A549 (cell line): ENCODE data around the gene CTBP1. TPM values are rescaled to one million over a fixed set of nuclear protein-coding genes. Genes with fewer than 3 reads are reported as not detected.

ENCODE experiments used
- ATAC-seq, 2 experiments: fragments of 200-7000 bp in 1 of 2; fragments of >200 bp in 1 of 2; cut with Nextera tagmentation in 1 of 2; cut with Tn5 transposase in 1 of 2; 3 replicates each; pipeline versions ENCODE4 v1.8.0 to v1.9.1; 2018 to 2020; ENCODE audit warnings: mild to moderate bottlenecking in 1 of 2, moderate library complexity in 1 of 2
- CTCF ChIA-PET: fragments of 300-600 bp; sonication (Branson Sonifier 250); formaldehyde crosslinking; extraction: SDS; loops from one replicate; lab custom pipeline; 2021; ENCODE audit warnings: antibody characterized with exemption, inconsistent platforms; lab: Yijun Ruan, JAX
- POLR2A ChIA-PET: fragments of 350-600 bp; formaldehyde crosslinking; extraction: SDS; loops from one replicate; lab custom pipeline; 2021; ENCODE audit warnings: antibody characterized with exemption, inconsistent platforms; lab: Yijun Ruan, JAX
- DNase-seq, 2 experiments: peaks; one replicate each; pipeline versions ENCODE4 v3.0.0 to v3.0.0-alpha.2; 2011 to 2016; ENCODE audit warnings: low read depth in 1 of 2, low spot score in 1 of 2
- FAIRE-seq: peaks from 2 replicates; lab custom pipeline; 2011; peaks lifted over from hg19 to GRCh38; lab: Jason Lieb, UNC
- H3K27ac ChIP-seq, 2 experiments: fragments of >200 bp; sonication (Bioruptor Twin); formaldehyde crosslinking; 3 replicates each; pipeline ENCODE4 v1.5.1; 2016 to 2017
- H3K4me1 ChIP-seq: fragments of >200 bp; sonication (Bioruptor Twin); formaldehyde crosslinking; 3 replicates; pipeline ENCODE4 v1.6.1; 2016
- H3K4me2 ChIP-seq: fragments of >200 bp; sonication (Bioruptor Twin); formaldehyde crosslinking; 3 replicates; pipeline ENCODE4 v1.6.1; 2016
- H3K4me3 ChIP-seq: fragments of >200 bp; sonication (Bioruptor Twin); formaldehyde crosslinking; 3 replicates; pipeline ENCODE4 v1.5.1; 2016
- H3K9me3 ChIP-seq: fragments of >200 bp; sonication (Bioruptor Twin); formaldehyde crosslinking; 3 replicates; pipeline ENCODE4 v1.6.1; 2016
- CBX8 ChIP-seq: fragments of 200-600 bp; sonication (generic); IDR thresholded peaks from 2 replicates; pipeline ENCODE4 v1.6.1; 2016
- CEBPB ChIP-seq, 2 experiments: fragments of >200 bp in 1 of 2; sonication (Bioruptor Twin) in 1 of 2; formaldehyde crosslinking in 1 of 2; IDR thresholded peaks; 2 replicates each; pipeline ENCODE4 v1.6.1; 2012 to 2016
- CHD4 ChIP-seq: fragments of 200-600 bp; sonication (generic); IDR thresholded peaks from 2 replicates; pipeline ENCODE4 v1.6.1; 2016; ENCODE audit warnings: antibody characterized with exemption, mild to moderate bottlenecking, borderline replicate concordance
- EHF ChIP-seq: fragments of 250-450 bp; sonication (Bioruptor Pico); IDR thresholded peaks from 2 replicates; pipeline ENCODE4 v1.5.0; 2020; ENCODE audit warnings: mild to moderate bottlenecking
- EHMT2 ChIP-seq: fragments of 200-600 bp; sonication (generic); IDR thresholded peaks from 2 replicates; pipeline ENCODE4 v1.6.1; 2016; ENCODE audit warnings: antibody characterized with exemption, low read depth, mild to moderate bottlenecking, moderate library complexity
- ESRRA ChIP-seq: fragments of 150-350 bp; IDR thresholded peaks from 2 replicates; pipeline ENCODE4 v1.6.1; 2014; ENCODE audit warnings: mild to moderate bottlenecking, low read length, borderline replicate concordance
- FOXS1 ChIP-seq: fragments of 250-450 bp; sonication (Bioruptor Pico); IDR thresholded peaks from 2 replicates; pipeline ENCODE4 v1.5.0; 2020; ENCODE audit warnings: mild to moderate bottlenecking, moderate library complexity
- HDAC2 ChIP-seq: fragments of 200-600 bp; sonication (generic); IDR thresholded peaks from 2 replicates; pipeline ENCODE4 v1.6.1; 2016
- HOXB13 ChIP-seq: fragments of 250-450 bp; sonication (Bioruptor Pico); IDR thresholded peaks from 2 replicates; pipeline ENCODE4 v1.5.0; 2020; ENCODE audit warnings: low read depth, mild to moderate bottlenecking, moderate library complexity
- JUN ChIP-seq, 2 experiments: fragments of >200 bp; sonication (Bioruptor Twin); formaldehyde crosslinking; IDR thresholded peaks; 2 replicates in 1 of 2; 3 replicates in 1 of 2; pipeline ENCODE4 v1.6.1; 2016 to 2017
- KDM1A ChIP-seq: fragments of 200-600 bp; sonication (generic); IDR thresholded peaks from 2 replicates; pipeline ENCODE4 v1.6.1; 2016; ENCODE audit warnings: low read depth, mild to moderate bottlenecking
- KDM5A ChIP-seq: fragments of 200-600 bp; sonication (generic); IDR thresholded peaks from 2 replicates; pipeline ENCODE4 v1.6.1; 2016; ENCODE audit warnings: antibody characterized with exemption, mild to moderate bottlenecking
- MAFK ChIP-seq: fragments of 450-650 bp; IDR thresholded peaks from 2 replicates; pipeline ENCODE4 v1.6.1; 2014; ENCODE audit not compliant: partially characterized antibody
- MAZ ChIP-seq: fragments of 150-350 bp; IDR thresholded peaks from 2 replicates; pipeline ENCODE4 v1.6.1; 2014; ENCODE audit warnings: antibody characterized with exemption, low read depth, low read length, borderline replicate concordance
- NFE2L2 ChIP-seq: fragments of 150-350 bp; conservative IDR thresholded peaks from 2 replicates; pipeline ENCODE4 v1.6.1; 2014; ENCODE audit warnings: low read length
- POLR2A ChIP-seq: IDR thresholded peaks from 2 replicates; pipeline ENCODE4 v1.6.1; 2012; ENCODE audit warnings: mild to moderate bottlenecking, low read length
- POLR2AphosphoS2 ChIP-seq: conservative IDR thresholded peaks from 2 replicates; pipeline ENCODE4 v1.6.1; 2012; ENCODE audit warnings: low read length, improper control_type of control experiment, inconsistent platforms
- RAD21 ChIP-seq, 2 experiments: fragments of >200 bp in 1 of 2; sonication (Bioruptor Twin) in 1 of 2; formaldehyde crosslinking in 1 of 2; IDR thresholded peaks in 1 of 2; conservative IDR thresholded peaks in 1 of 2; 2 replicates in 1 of 2; 3 replicates in 1 of 2; pipeline ENCODE4 v1.6.1; 2012 to 2018; ENCODE audit warnings: inconsistent platforms in 1 of 2
- RARB ChIP-seq: fragments of 250-450 bp; sonication (Bioruptor Pico); IDR thresholded peaks from 2 replicates; pipeline ENCODE4 v1.8.0; 2021; ENCODE audit warnings: mild to moderate bottlenecking, moderate library complexity
- RCOR1 ChIP-seq: fragments of 150-350 bp; IDR thresholded peaks from 2 replicates; pipeline ENCODE4 v1.6.1; 2014; ENCODE audit warnings: antibody characterized with exemption, low read length, low read depth
- RFX5 ChIP-seq: fragments of 450-650 bp; IDR thresholded peaks from 2 replicates; pipeline ENCODE4 v1.7.1; 2014; ENCODE audit warnings: antibody characterized with exemption, mild to moderate bottlenecking, moderate library complexity
- RNF2 ChIP-seq: fragments of 200-600 bp; sonication (generic); IDR thresholded peaks from 2 replicates; pipeline ENCODE4 v1.6.1; 2016; ENCODE audit warnings: low read depth, mild to moderate bottlenecking, antibody characterized with exemption, moderate library complexity, borderline replicate concordance
- SMC3 ChIP-seq: fragments of >200 bp; sonication (Bioruptor Twin); formaldehyde crosslinking; IDR thresholded peaks from 3 replicates; pipeline ENCODE4 v1.6.1; 2018; ENCODE audit warnings: inconsistent platforms
- TFCP2L1 ChIP-seq: fragments of 250-450 bp; sonication (Bioruptor Pico); IDR thresholded peaks from 2 replicates; pipeline ENCODE4 v1.5.0; 2021; ENCODE audit warnings: mild to moderate bottlenecking
- TP53 ChIP-seq: fragments of 250-450 bp; sonication (Bioruptor Pico); IDR thresholded peaks from 2 replicates; pipeline ENCODE4 v1.5.0; 2021; ENCODE audit warnings: mild to moderate bottlenecking, moderate library complexity
- ZFP36 ChIP-seq: fragments of 450-650 bp; IDR thresholded peaks from 2 replicates; pipeline ENCODE4 v1.6.1; 2014; ENCODE audit warnings: borderline replicate concordance; ENCODE audit not compliant: partially characterized antibody
- ZSCAN20 ChIP-seq: fragments of 250-450 bp; sonication (Bioruptor Pico); IDR thresholded peaks from 2 replicates; pipeline ENCODE4 v1.8.0; 2022; ENCODE audit warnings: mild to moderate bottlenecking, moderate library complexity
- WGBS: methylation state at CpG from one replicate; pipeline ENCODE4 v1.1.6; 2017; ENCODE audit errors: missing lambda C conversion rate; 5-methylcytosine and 5-hydroxymethylcytosine counted together
- polyA plus RNA-seq, 4 experiments: library from polyadenylated mRNA; depleted of rRNA in 3 of 4; stranded (reverse); fragments of >200 nt; fragmentation: RNase III in 1 of 4; extraction: RNeasy Plus Mini Kit Qiagen cat#74134 plus additional on column Dnase treatment in 1 of 4; gene quantifications; 2 replicates in 3 of 4; 3 replicates in 1 of 4; pipeline ENCODE4 v1.2.3, GENCODE V29; 2011 to 2017
- TF ChIP-seq, protein P1 (sequence below): fragments of 450-650 bp; IDR thresholded peaks from 2 replicates; pipeline ENCODE4 v1.6.1; 2014; ENCODE audit warnings: antibody characterized with exemption
- TF ChIP-seq, protein P2 (sequence below): fragments of >200 bp; sonication (Bioruptor Twin); formaldehyde crosslinking; IDR thresholded peaks from 3 replicates; pipeline ENCODE4 v1.5.1; 2016

Gene CTBP1
- polyA plus RNA-seq, 2 of the 4 experiments (the other 2 are of a cell fraction), result 43.1 to 93.1 TPM

DNA sequence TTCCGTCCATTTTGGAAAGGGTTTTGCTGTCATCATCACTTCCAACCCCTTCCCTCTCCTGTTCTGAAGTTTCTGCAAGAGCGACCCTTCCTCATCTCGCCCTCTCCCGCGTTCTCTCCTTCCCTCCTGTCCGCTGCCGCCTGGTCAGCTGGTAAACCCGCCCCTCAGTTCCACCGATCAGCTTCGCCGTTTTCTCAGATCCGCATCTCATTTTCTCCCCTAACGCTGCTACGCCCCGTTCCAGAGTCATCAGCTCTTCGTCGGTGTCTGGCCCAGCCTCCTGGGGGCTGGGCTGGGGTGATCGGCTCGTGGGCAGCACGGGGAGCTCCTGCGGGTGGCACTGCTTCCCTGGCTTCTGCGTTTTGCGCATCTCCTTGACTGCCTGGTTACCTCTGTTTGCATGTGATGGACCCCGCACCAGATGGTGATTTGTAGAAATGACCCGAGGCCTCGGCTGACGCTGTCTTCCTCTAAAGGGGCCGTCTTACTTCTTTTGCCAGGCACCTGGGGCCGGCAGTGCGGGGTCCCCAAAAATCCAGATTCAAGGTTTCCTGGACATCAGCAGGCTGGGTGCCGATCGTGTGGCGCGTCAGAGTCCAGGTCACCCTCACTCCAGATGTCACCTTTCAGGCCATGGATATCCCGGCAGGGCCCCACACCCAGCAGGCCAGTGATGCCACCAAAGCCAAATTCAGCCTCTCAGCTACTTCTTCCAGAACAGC lies 13.4 kb downstream of the CTBP1 start:
- no peak overlapping the region for H3K4me2 ChIP-seq
- TF ChIP-seq POLR2AphosphoS2, result no peak
- TF ChIP-seq RAD21 (conservative IDR thresholded peaks at IDR 0.05 in 1 of 2, IDR thresholded peaks at IDR 0.05 in 1 of 2), result no peak
- no peak for TF ChIP-seq EHMT2
- no peak for TF ChIP-seq EHF (CRISPR knock-in tag)
- TF ChIP-seq KDM1A, result no peak
- no peak for TF ChIP-seq POLR2A
- TF ChIP-seq RNF2, result no peak
- no peak for TF ChIP-seq HDAC2
- TF ChIP-seq CBX8, result no peak
- TF ChIP-seq MAFK, result no peak
- no peak for TF ChIP-seq ZSCAN20
- TF ChIP-seq SMC3, result no peak
- TF ChIP-seq RFX5, result no peak
- no peak for TF ChIP-seq ZFP36
- no peak for TF ChIP-seq JUN (IDR thresholded peaks at IDR 0.05)
- no peak for TF ChIP-seq TFCP2L1 (CRISPR knock-in tag)
- no peak for TF ChIP-seq CEBPB (IDR thresholded peaks at IDR 0.05)
- no peak for TF ChIP-seq MAZ
- CTCF ChIA-PET, result interaction anchor here (0.6 to 1.4 kb wide), 2 partner anchors 68 to 277 kb away, joined by 3 read pairs; no protein-coding TSS in a partner anchor
- DNase-seq (no peak), ATAC-seq (no peak), FAIRE-seq (no peak)
- 93% methylated on average over 31 of the region's 35 CpGs for WGBS
- H3K9me3 ChIP-seq, result no peaks in the 10 kb centered on the region
- H3K4me3 ChIP-seq, result no peak overlapping the region
- POLR2A ChIA-PET, result no interaction called here
- no peak overlapping the region for H3K27ac ChIP-seq
- no peaks in the 10 kb centered on the region for H3K4me1 ChIP-seq

- Histone ChIP-seq H3K9me3 (no peaks in the 10 kb centered on the region), H3K4me1 (no peaks in the 10 kb centered on the region), H3K4me2 (no peak overlapping the region), H3K27ac (no peak overlapping the region), H3K4me3 (no peak overlapping the region)
- ChIA-PET CTCF (interaction anchor here (1.1 to 1.4 kb wide), 3 partner anchors 9 to 278 kb away, joined by 3 to 7 read pairs (median 3); no protein-coding TSS in a partner anchor), POLR2A (no interaction called here)
- ATAC-seq (no peak), FAIRE-seq (no peak), DNase-seq (no peak)
- WGBS, result 94% methylated on average over 15 of the region's 24 CpGs
- no peak for TF ChIP-seq RARB (CRISPR knock-in tag)
- no peak for TF ChIP-seq CHD4
- no peak for TF ChIP-seq KDM1A
- TF ChIP-seq TP53 (CRISPR knock-in tag), result no peak
- TF ChIP-seq, all 56 proteins: peak for 0
Observed at GRCh38 chr4:1234811-1235292, 14.1 kb downstream of the CTBP1 start.

DNA sequence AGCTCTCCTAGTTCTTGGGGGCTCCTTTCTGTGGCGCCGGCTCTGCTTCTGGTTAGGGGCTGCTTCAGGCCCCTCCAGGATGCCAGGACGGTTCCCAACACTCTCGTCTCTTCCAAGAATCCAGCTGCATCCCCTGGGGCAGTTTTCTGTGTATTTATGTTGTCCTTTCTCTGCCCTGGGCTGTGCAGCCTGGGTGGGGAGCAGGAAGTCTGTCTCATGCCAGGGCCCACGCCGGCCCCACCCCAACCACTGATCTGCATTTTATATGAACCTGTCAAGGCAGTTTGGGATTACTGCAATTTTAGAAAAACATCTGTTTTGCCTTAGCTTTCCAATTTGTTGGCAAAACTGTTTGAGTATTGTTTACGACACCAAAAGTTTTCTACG lies 14.6 kb downstream of the CTBP1 start:
- FAIRE-seq, result no peak
- POLR2A ChIA-PET, result no interaction called here
- ATAC-seq, result no peak
- TF ChIP-seq, protein P1, sequence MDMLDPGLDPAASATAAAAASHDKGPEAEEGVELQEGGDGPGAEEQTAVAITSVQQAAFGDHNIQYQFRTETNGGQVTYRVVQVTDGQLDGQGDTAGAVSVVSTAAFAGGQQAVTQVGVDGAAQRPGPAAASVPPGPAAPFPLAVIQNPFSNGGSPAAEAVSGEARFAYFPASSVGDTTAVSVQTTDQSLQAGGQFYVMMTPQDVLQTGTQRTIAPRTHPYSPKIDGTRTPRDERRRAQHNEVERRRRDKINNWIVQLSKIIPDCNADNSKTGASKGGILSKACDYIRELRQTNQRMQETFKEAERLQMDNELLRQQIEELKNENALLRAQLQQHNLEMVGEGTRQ, result no peak
- TF ChIP-seq JUN (IDR thresholded peaks at IDR 0.05) (no peak), EHF (CRISPR knock-in tag) (no peak), RCOR1 (no peak), FOXS1 (CRISPR knock-in tag) (no peak), ESRRA (no peak), RARB (CRISPR knock-in tag) (no peak), ZFP36 (no peak), POLR2A (no peak), KDM1A (no peak), KDM5A (no peak), TP53 (CRISPR knock-in tag) (no peak), NFE2L2 (no peak), HOXB13 (CRISPR knock-in tag) (no peak)
- TF ChIP-seq, protein P2, sequence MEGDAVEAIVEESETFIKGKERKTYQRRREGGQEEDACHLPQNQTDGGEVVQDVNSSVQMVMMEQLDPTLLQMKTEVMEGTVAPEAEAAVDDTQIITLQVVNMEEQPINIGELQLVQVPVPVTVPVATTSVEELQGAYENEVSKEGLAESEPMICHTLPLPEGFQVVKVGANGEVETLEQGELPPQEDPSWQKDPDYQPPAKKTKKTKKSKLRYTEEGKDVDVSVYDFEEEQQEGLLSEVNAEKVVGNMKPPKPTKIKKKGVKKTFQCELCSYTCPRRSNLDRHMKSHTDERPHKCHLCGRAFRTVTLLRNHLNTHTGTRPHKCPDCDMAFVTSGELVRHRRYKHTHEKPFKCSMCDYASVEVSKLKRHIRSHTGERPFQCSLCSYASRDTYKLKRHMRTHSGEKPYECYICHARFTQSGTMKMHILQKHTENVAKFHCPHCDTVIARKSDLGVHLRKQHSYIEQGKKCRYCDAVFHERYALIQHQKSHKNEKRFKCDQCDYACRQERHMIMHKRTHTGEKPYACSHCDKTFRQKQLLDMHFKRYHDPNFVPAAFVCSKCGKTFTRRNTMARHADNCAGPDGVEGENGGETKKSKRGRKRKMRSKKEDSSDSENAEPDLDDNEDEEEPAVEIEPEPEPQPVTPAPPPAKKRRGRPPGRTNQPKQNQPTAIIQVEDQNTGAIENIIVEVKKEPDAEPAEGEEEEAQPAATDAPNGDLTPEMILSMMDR, result no peak

More for the DNA sequence above, 14.6 kb downstream of the CTBP1 start:
- no peaks in the 10 kb centered on the region for H3K9me3 ChIP-seq
- WGBS, result 98% methylated on average over 8 of the region's 8 CpGs
- no peak for DNase-seq
- H3K4me2 ChIP-seq, result no peak overlapping the region
- no peak overlapping the region for H3K27ac ChIP-seq
- H3K4me1 ChIP-seq, result no peaks in the 10 kb centered on the region
- no peak overlapping the region for H3K4me3 ChIP-seq
- CTCF ChIA-PET, result interaction anchor here (1.1 to 1.3 kb wide), 2 partner anchors 9 to 23 kb away, joined by 3 to 7 read pairs; no protein-coding TSS in a partner anchor
